GM21528 (cell line): ENCODE results near the gene MRPL49.
"Not testable (repeated sequence)": the region's sequence is repeated elsewhere in the genome, so short reads cannot be mapped to it uniquely, and the experiment has no call there.

Source experiments
- ATAC-seq: cut with Tn5 transposase; IDR thresholded peaks from one replicate; pipeline ENCODE4 v1.9.1; 2021; ENCODE audit warnings: mild to moderate bottlenecking, moderate library complexity; ENCODE audit not compliant: unreplicated experiment, low FRiP score

MRPL49 gene

GRCh38 chr11:65132238-65132987 is 10.3 kb downstream of the MRPL49 start:
- ATAC-seq: no peak

GRCh38 chr11:65132988-65133700 is 11.0 kb downstream of the MRPL49 start:
- ATAC-seq: no peak

GRCh38 chr11:65133724-65134123 is 11.6 kb downstream of the MRPL49 start:
- no peak for ATAC-seq

- ATAC-seq: peak; percentile 59
Measured at GRCh38 chr11:65134240-65134951, 12.3 kb downstream of the MRPL49 start, which contains the start of gene SYVN1. TSS of gene SYVN1 (minus strand) at chr11:65134519. CDS start at chr11:65133601, 918 bp downstream.

- peak; percentile 71 for ATAC-seq
Measured at GRCh38 chr11:65134952-65135632, 13.0 kb downstream of the MRPL49 start.

GRCh38 chr11:65135633-65136145 is 13.6 kb downstream of the MRPL49 start:
- ATAC-seq: no peak

GRCh38 chr11:65136515-65137096 is 14.5 kb downstream of the MRPL49 start:
- ATAC-seq: no peak

- ATAC-seq: no peak
Measured at GRCh38 chr11:65141896-65142494, 19.9 kb downstream of the MRPL49 start.

GRCh38 chr11:65147352-65148075 is 25.4 kb downstream of the MRPL49 start:
- no peak for ATAC-seq

GRCh38 chr11:65148657-65149056 is 26.5 kb downstream of the MRPL49 start:
- ATAC-seq: no peak

GRCh38 chr11:65150131-65150508 is 28.0 kb downstream of the MRPL49 start:
- ATAC-seq: not testable (repeated sequence)

- no peak for ATAC-seq
Measured at GRCh38 chr11:65150509-65151299, 28.6 kb downstream of the MRPL49 start.

GRCh38 chr11:65151331-65151899 is 29.3 kb downstream of the MRPL49 start:
- no peak for ATAC-seq

GRCh38 chr11:65152122-65152521 is 30.0 kb downstream of the MRPL49 start:
- no peak for ATAC-seq

GRCh38 chr11:65156256-65156655 is 34.1 kb downstream of the MRPL49 start:
- no peak for ATAC-seq

GRCh38 chr11:65156926-65157325 is 34.8 kb downstream of the MRPL49 start:
- ATAC-seq: no peak

GRCh38 chr11:65157336-65157735 is 35.2 kb downstream of the MRPL49 start:
- ATAC-seq: no peak

GRCh38 chr11:65159012-65159411 is 36.9 kb downstream of the MRPL49 start:
- ATAC-seq: peak; percentile 60
